GM12878 (cell line): Measurements from ENCODE around the gene TSHR. TPM values are rescaled to one million over a fixed set of nuclear protein-coding genes. Genes with fewer than 3 reads are reported as not detected.

Experiments used
- ATAC-seq: fragments of 200-7000 bp; cut with Tn5 transposase; 3 replicates; pipeline ENCODE4 v1.9.1; 2020; ENCODE audit warnings: mild to moderate bottlenecking, moderate library complexity
- BruUV-seq: library from RNA; stranded (reverse); fragments of 400-500 nt; replicated peaks from 2 replicates; lab custom pipeline; 2021; lab: Mats Ljungman, UMichigan
- CTCF ChIA-PET: fragments of 300-600 bp; sonication (Branson Sonifier 250); formaldehyde crosslinking; extraction: SDS; loops from one replicate; lab custom pipeline; 2021; ENCODE audit warnings: inconsistent platforms; lab: Yijun Ruan, JAX
- POLR2A ChIA-PET: fragments of 350-600 bp; formaldehyde crosslinking; extraction: SDS; loops from one replicate; lab custom pipeline; 2021; ENCODE audit warnings: inconsistent platforms; lab: Charles Lee
- RAD21 ChIA-PET: fragments of 300-600 bp; sonication (Branson Sonifier 250); formaldehyde crosslinking; loops from one replicate; lab custom pipeline; 2023; ENCODE audit warnings: antibody characterized with exemption; ENCODE audit not compliant: unreplicated experiment; lab: Charles Lee
- SMC1A ChIA-PET: fragments of 300-600 bp; sonication (Branson Sonifier 250); formaldehyde crosslinking; loops from one replicate; lab custom pipeline; 2023; ENCODE audit not compliant: unreplicated experiment, uncharacterized antibody; lab: Charles Lee
- DNase-seq: peaks from one replicate; pipeline ENCODE4 v3.0.0-alpha.2; 2011; ENCODE audit warnings: low read depth, low spot score
- FAIRE-seq: peaks from 3 replicates; lab custom pipeline; 2011; peaks lifted over from hg19 to GRCh38; lab: Jason Lieb, UNC
- H2AFZ ChIP-seq: 2 replicates; pipeline ENCODE4 v1.6.0; 2011; ENCODE audit warnings: low read depth, low read length, control low read depth; ENCODE audit not compliant: control insufficient read depth
- H3K27ac ChIP-seq: 2 replicates; pipeline ENCODE4 v1.5.1; 2011; ENCODE audit warnings: control low read depth; ENCODE audit not compliant: control insufficient read depth, insufficient read depth
- H3K27me3 ChIP-seq, 2 experiments: replicated peaks in 1 of 2; 2 replicates each; pipeline versions ENCODE4 v1.6.0 to v1.6.1; 2011; ENCODE audit warnings: low read length in 1 of 2; ENCODE audit not compliant: control insufficient read depth in 2 of 2, insufficient read depth in 2 of 2
- H3K36me3 ChIP-seq, 2 experiments: 2 replicates each; pipeline ENCODE4 v1.5.1; 2011; ENCODE audit warnings: low read length in 1 of 2; ENCODE audit not compliant: control insufficient read depth in 2 of 2, insufficient read depth in 2 of 2
- H3K4me1 ChIP-seq: 2 replicates; pipeline ENCODE4 v1.6.1; 2011; ENCODE audit warnings: mild to moderate bottlenecking, low read length, moderate library complexity, mixed read lengths; ENCODE audit not compliant: control insufficient read depth, insufficient read depth
- H3K4me2 ChIP-seq: 2 replicates; pipeline ENCODE4 v1.6.0; 2011; ENCODE audit warnings: control low read depth; ENCODE audit not compliant: control insufficient read depth, insufficient read depth
- H3K4me3 ChIP-seq: fragments of 200-600 bp; sonication (generic); 2 replicates; pipeline ENCODE4 v1.5.1; 2016
- H3K79me2 ChIP-seq: 2 replicates; pipeline ENCODE4 v1.6.0; 2011; ENCODE audit warnings: low read length; ENCODE audit not compliant: control insufficient read depth, insufficient read depth
- H3K9ac ChIP-seq: 2 replicates; pipeline ENCODE4 v1.8.0; 2011; ENCODE audit warnings: low read length, control low read depth, mixed read lengths; ENCODE audit not compliant: control insufficient read depth, insufficient read depth
- H3K9me3 ChIP-seq: replicated peaks from 3 replicates; pipeline ENCODE4 v1.5.1; 2011; ENCODE audit warnings: mild to moderate bottlenecking, low read length; ENCODE audit not compliant: control insufficient read depth, insufficient read depth
- H4K20me1 ChIP-seq: 2 replicates; pipeline ENCODE4 v1.6.0; 2011; ENCODE audit not compliant: control insufficient read depth, insufficient read depth
- ATF7 ChIP-seq: fragments of 450-650 bp; IDR thresholded peaks from 2 replicates; pipeline ENCODE4 v1.6.1; 2016; ENCODE audit warnings: low read depth, mild to moderate bottlenecking
- BCL11A ChIP-seq: IDR thresholded peaks from 2 replicates; pipeline ENCODE4 v1.6.1; 2011; ENCODE audit warnings: low read depth, low read length
- BRCA1 ChIP-seq: IDR thresholded peaks from 2 replicates; pipeline ENCODE4 v1.6.1; 2011; ENCODE audit warnings: low read depth, low read length, improper control_type of control experiment
- CBX3 ChIP-seq: fragments of 200-600 bp; sonication (generic); IDR thresholded peaks from 2 replicates; pipeline ENCODE4 v1.6.1; 2016; ENCODE audit warnings: low read depth, borderline replicate concordance
- CREM ChIP-seq: IDR thresholded peaks from 2 replicates; pipeline ENCODE4 v1.6.1; 2014; ENCODE audit warnings: antibody characterized with exemption, low read depth
- EED ChIP-seq: sonication (generic); IDR thresholded peaks from 2 replicates; pipeline ENCODE4 v1.6.1; 2016; ENCODE audit warnings: antibody characterized with exemption, low read depth
- EP300 ChIP-seq, 2 experiments: fragments of 150-350 bp in 1 of 2; IDR thresholded peaks; 2 replicates each; pipeline ENCODE4 v1.6.1; 2011 to 2012; ENCODE audit warnings: low read depth in 2 of 2, low read length in 2 of 2, borderline replicate concordance in 1 of 2, improper control_type of control experiment in 1 of 2, inconsistent platforms in 1 of 2; ENCODE audit not compliant: control insufficient read depth in 1 of 2
- HDAC2 ChIP-seq: fragments of 200-600 bp; sonication (generic); IDR thresholded peaks from 2 replicates; pipeline ENCODE4 v1.6.1; 2017
- MYB ChIP-seq: fragments of 150-350 bp; IDR thresholded peaks from 2 replicates; pipeline ENCODE4 v1.6.1; 2014; ENCODE audit warnings: mild to moderate bottlenecking, low read depth, low read length, borderline replicate concordance
- MYC ChIP-seq: IDR thresholded peaks from 2 replicates; pipeline ENCODE4 v1.6.1; 2011; ENCODE audit warnings: mild to moderate bottlenecking, low read length, moderate library complexity, inconsistent platforms; ENCODE audit not compliant: insufficient read depth, insufficient replicate concordance, insufficient read length, severe bottlenecking
- NFIC ChIP-seq: IDR thresholded peaks from 2 replicates; pipeline ENCODE4 v1.6.1; 2012; ENCODE audit warnings: low read depth, mild to moderate bottlenecking, inconsistent platforms, low read length, moderate library complexity
- POLR2AphosphoS2 ChIP-seq: IDR thresholded peaks from 2 replicates; pipeline ENCODE4 v1.6.1; 2011; ENCODE audit warnings: low read depth, mild to moderate bottlenecking, low read length, improper control_type of control experiment, moderate library complexity
- SMARCA5 ChIP-seq: fragments of 450-650 bp; IDR thresholded peaks from 2 replicates; pipeline ENCODE4 v1.6.1; 2017; ENCODE audit warnings: mild to moderate bottlenecking
- ZNF592 ChIP-seq: fragments of 450-650 bp; IDR thresholded peaks from 2 replicates; pipeline ENCODE4 v1.6.1; 2017; ENCODE audit warnings: mild to moderate bottlenecking, moderate library complexity
- ZSCAN29 ChIP-seq: fragments of 450-650 bp; IDR thresholded peaks from 2 replicates; pipeline ENCODE4 v1.6.1; 2017; ENCODE audit warnings: mild to moderate bottlenecking, moderate library complexity
- WGBS: methylation state at CpG from one replicate; pipeline ENCODE4 v1.1.6; 2016; ENCODE audit warnings: low lambda C conversion rate; ENCODE audit not compliant: insufficient replicate concordance, insufficient coverage; ENCODE audit errors: missing lambda C conversion rate; 5-methylcytosine and 5-hydroxymethylcytosine counted together
- in situ Hi-C: fragments of 300-500 bp; cut with MboI; formaldehyde crosslinking; loops from 9 replicates; pipeline ENCODE4 v1.14.3; 2018; ENCODE audit warnings: mixed read lengths
- intact Hi-C: fragments of 100-400 bp; cut with micrococcal nuclease; formaldehyde crosslinking; loops from one replicate; pipeline ENCODE4 v1.14.2; 2022; ENCODE audit not compliant: unreplicated experiment
- polyA plus RNA-seq, 11 experiments: library from polyadenylated mRNA; depleted of rRNA in 4 of 11; unstranded in 6 of 11; stranded (reverse) in 5 of 11; fragments of >200 nt; fragmentation: Nextera tagmentation in 4 of 11; fragmentation: Illumina TruSeq in 1 of 11; extraction: Ambion mirVana in 4 of 11; extraction: Trizol in 1 of 11; gene quantifications; 1 replicate in 1 of 11; 2 replicates in 10 of 11; pipeline versions ENCODE4 v1.2.1 to v1.2.3, GENCODE V29; 2011 to 2016; ENCODE audit warnings: inconsistent platforms in 2 of 11, missing spikeins in 2 of 11, low read depth in 1 of 11
- total RNA-seq, 4 experiments: library from RNA; depleted of rRNA in 3 of 4; stranded (reverse); fragments of >200 nt in 3 of 4; fragmentation: Illumina TruSeq in 1 of 4; extraction: Trizol in 1 of 4; gene quantifications; 2 replicates each; pipeline versions ENCODE4 v1.2.1 to v1.2.3, GENCODE V29; 2013 to 2021
- TF ChIP-seq, protein P1 (sequence below): IDR thresholded peaks from 2 replicates; pipeline ENCODE4 v1.6.1; 2012; ENCODE audit warnings: low read depth, low read length, improper control_type of control experiment
- TF ChIP-seq, protein P2 (sequence below): IDR thresholded peaks from 2 replicates; pipeline ENCODE4 v1.6.1; 2011; ENCODE audit warnings: borderline replicate concordance, low read depth, mild to moderate bottlenecking, moderate library complexity, low read length; ENCODE audit not compliant: insufficient read depth, poor library complexity, severe bottlenecking
- TF ChIP-seq, protein P3 (sequence below): fragments of 450-650 bp; IDR thresholded peaks from 2 replicates; pipeline ENCODE4 v1.6.1; 2016; ENCODE audit warnings: mild to moderate bottlenecking

TSHR gene
- total and polyA plus RNA-seq, 10 of the 15 experiments (the other 5 are each of a cell fraction or from before 2014, with no cell fraction given), result 0.06 to 0.31 TPM; not detected in 8

- Histone ChIP-seq H3K27ac (no peak overlapping the region), H3K79me2 (no peaks in the 10 kb centered on the region), H3K36me3 (no peaks in the 10 kb centered on the region), H2AFZ (no peak overlapping the region), H3K9ac (no peak overlapping the region), H3K27me3 (peaks cover 0 to 8% of the 10 kb centered on the region in 2 experiments; a peak in 3 of 4 replicates), H4K20me1 (no peaks in the 10 kb centered on the region; the same call in 1 of the 2 replicates), H3K4me3 (no peak overlapping the region), H3K9me3 (no peaks in the 10 kb centered on the region), H3K4me2 (no peak overlapping the region), H3K4me1 (no peaks in the 10 kb centered on the region)
- no TSS peak for BruUV-seq
- ChIA-PET CTCF (interaction anchor here (15.5 kb wide), 1 partner anchor 9 kb away, joined by 132 read pairs; no protein-coding TSS in a partner anchor), SMC1A (interaction anchor here (1.3 kb wide), 1 partner anchor 8 kb away, joined by 6 read pairs; no protein-coding TSS in a partner anchor), RAD21 (interaction anchor here (0.6 to 2.6 kb wide), 2 partner anchors 9 to 21 kb away, joined by 4 to 9 read pairs; no protein-coding TSS in a partner anchor), POLR2A (no interaction called here)
- ATAC-seq, result no peak; the same call in 2 of the 3 replicates
- intact Hi-C loops (no loop called here), in situ Hi-C loops (no loop called here)
- 19% methylated on average over 2 of the region's 2 CpGs for WGBS
- DNase-seq, result no peak
- TF ChIP-seq BRCA1, result no peak
- TF ChIP-seq ZNF592, result no peak
- no peak for TF ChIP-seq EED
- TF ChIP-seq HDAC2, result no peak
- TF ChIP-seq EP300 (IDR thresholded peaks at IDR 0.05; ENCODE audit: borderline replicate concordance in 1 of 2, control insufficient read depth in 1 of 2, low read depth in 2 of 2, low read length in 2 of 2), result no peak
- no peak for TF ChIP-seq POLR2AphosphoS2
- TF ChIP-seq SMARCA5, result no peak
- TF ChIP-seq, protein P1, sequence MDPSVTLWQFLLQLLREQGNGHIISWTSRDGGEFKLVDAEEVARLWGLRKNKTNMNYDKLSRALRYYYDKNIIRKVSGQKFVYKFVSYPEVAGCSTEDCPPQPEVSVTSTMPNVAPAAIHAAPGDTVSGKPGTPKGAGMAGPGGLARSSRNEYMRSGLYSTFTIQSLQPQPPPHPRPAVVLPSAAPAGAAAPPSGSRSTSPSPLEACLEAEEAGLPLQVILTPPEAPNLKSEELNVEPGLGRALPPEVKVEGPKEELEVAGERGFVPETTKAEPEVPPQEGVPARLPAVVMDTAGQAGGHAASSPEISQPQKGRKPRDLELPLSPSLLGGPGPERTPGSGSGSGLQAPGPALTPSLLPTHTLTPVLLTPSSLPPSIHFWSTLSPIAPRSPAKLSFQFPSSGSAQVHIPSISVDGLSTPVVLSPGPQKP, result no peak
- TF ChIP-seq, protein P2, sequence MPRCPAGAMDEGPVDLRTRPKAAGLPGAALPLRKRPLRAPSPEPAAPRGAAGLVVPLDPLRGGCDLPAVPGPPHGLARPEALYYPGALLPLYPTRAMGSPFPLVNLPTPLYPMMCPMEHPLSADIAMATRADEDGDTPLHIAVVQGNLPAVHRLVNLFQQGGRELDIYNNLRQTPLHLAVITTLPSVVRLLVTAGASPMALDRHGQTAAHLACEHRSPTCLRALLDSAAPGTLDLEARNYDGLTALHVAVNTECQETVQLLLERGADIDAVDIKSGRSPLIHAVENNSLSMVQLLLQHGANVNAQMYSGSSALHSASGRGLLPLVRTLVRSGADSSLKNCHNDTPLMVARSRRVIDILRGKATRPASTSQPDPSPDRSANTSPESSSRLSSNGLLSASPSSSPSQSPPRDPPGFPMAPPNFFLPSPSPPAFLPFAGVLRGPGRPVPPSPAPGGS, result no peak
- TF ChIP-seq MYC, result no peak
- TF ChIP-seq BCL11A, result no peak
- no peak for TF ChIP-seq NFIC
- TF ChIP-seq ZSCAN29, result no peak
- no peak for TF ChIP-seq CREM
- TF ChIP-seq, protein P3, sequence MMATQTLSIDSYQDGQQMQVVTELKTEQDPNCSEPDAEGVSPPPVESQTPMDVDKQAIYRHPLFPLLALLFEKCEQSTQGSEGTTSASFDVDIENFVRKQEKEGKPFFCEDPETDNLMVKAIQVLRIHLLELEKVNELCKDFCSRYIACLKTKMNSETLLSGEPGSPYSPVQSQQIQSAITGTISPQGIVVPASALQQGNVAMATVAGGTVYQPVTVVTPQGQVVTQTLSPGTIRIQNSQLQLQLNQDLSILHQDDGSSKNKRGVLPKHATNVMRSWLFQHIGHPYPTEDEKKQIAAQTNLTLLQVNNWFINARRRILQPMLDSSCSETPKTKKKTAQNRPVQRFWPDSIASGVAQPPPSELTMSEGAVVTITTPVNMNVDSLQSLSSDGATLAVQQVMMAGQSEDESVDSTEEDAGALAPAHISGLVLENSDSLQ, result no peak
- no peak for TF ChIP-seq CBX3
- no peak for TF ChIP-seq MYB
- no peak for TF ChIP-seq ATF7
- FAIRE-seq, result no peak
Observed at GRCh38 chr14:80978403-80978802, 23.0 kb downstream of the TSHR start.
